GM19324 (cell line): Measurements from ENCODE around the gene EMID1.

Source experiments
- ATAC-seq: cut with Tn5 transposase; IDR thresholded peaks from one replicate; pipeline ENCODE4 v1.9.1; 2021; ENCODE audit warnings: mild to moderate bottlenecking, moderate library complexity; ENCODE audit not compliant: unreplicated experiment, low FRiP score

Gene EMID1

GRCh38 chr22:29272624-29273023 is 66.9 kb downstream of the EMID1 start:
- ATAC-seq: no peak

GRCh38 chr22:29275167-29275566 is 69.5 kb downstream of the EMID1 start:
- no peak for ATAC-seq

- no peak for ATAC-seq
These were observed 70.3 kb downstream of the EMID1 start for GRCh38 chr22:29275819-29276565.

GRCh38 chr22:29277927-29278326 is 72.2 kb downstream of the EMID1 start:
- ATAC-seq: no peak

DNA sequence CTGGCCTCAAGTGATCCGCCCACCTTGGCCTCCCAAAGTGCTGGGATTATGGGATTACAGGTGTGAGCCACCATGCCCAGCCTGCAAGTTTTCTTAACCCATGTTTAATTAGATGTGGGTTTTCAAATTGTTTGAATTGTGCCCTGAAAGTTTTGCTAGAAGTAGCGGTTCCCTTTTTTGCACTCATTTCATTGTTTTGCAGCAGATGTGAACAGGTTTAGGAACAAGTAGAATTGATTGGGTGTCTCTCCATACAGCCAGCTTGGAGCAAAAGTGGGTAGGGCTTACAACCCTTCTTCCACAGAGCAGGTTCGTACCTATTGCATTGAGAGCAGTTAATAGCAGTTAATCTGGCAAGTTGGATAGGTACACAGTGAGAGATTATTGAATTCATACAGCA is 78.5 kb downstream of the EMID1 start:
- no peak for ATAC-seq

GRCh38 chr22:29288837-29289236 is 83.1 kb downstream of the EMID1 start:
- ATAC-seq: no peak

DNA sequence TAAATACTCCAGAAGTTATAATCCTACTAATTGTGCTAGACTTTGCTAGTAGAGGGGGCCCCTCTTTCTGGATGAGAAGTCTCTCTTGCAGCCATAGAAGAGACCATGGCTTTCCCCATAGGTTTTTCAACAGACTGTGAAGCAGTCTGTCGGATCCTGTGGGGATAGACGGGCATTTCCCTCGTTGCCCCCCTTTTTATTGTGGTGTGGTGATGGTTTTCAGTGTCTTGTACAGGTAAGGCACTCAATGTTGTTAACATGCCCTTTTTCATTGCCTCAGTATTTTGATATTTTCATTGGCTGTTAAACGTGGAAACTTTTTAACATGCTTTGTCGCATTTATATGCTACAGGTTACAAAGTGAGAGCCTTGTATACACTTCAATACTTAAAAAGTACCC is 84.4 kb downstream of the EMID1 start:
- ATAC-seq: no peak

DNA sequence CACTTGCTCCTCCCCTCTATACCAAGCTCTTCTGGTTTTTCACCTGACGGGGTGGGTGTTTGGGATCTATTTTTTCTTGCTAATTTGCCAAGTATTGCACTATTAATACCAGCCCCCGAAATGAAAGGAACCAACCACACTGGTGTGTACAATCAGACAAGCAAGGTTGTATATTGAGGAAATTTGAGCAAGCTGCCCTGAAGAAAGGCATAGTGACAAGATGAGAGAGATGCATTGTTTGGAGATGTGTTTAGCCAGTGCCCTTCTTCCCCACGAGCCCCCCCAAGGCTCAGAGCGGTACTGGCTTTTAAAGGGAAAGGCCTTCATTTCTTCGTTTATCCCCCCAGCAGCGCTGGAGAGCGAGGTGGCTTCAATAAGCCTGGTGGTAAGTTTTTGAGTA is 85.5 kb downstream of the EMID1 start:
- no peak for ATAC-seq

DNA sequence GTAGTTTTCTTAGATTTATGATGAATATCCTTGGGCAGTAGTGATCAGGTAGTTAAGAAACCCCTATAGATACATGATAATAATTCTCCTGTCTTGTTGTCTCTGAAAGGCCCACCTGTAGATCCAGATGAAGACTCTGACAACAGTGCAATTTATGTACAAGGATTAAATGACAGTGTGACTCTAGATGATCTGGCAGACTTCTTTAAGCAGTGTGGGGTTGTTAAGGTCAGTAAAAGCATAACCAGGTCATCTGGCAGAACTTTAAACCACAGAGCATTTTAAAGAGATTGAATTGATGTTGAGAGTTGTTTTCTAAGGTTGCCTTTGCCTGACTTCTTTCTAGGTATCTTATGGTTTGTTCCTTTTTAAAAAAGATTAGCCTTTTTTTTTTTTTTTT is 86.7 kb downstream of the EMID1 start:
- no peak for ATAC-seq

DNA sequence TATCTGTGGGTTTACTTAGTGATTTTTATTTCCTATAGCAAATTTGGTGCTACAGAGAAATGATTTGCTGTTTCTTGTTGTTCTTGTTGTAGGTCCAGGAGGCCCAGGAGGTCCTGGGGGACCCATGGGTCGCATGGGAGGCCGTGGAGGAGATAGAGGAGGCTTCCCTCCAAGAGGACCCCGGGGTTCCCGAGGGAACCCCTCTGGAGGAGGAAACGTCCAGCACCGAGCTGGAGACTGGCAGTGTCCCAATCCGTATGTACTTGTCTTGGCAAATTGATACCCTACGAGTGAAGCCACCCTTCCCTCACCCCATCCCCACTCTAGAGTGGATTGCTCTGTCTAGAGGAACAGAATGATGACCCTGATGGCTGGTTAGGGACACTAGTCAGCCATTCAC is 92.9 kb downstream of the EMID1 start:
- no peak for ATAC-seq

- ATAC-seq: no peak
These were observed 93.6 kb downstream of the EMID1 start for GRCh38 chr22:29299136-29299900.

DNA sequence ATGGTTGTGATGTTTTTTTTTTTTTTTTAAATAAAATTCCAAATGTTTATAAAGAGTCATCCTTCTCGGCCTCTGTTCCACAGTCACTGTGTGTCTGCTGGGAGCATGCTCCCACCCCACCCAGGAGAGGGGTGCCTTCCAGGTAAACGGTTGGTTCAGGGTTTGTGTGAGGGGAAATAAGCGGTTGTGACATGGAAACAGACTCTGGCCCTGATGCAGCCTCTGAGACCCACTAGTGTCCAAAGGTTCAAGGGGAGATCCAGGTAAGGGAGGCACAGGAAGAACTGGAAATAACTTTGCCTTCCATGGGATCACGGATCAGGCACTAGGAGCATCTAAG is 94.7 kb downstream of the EMID1 start:
- ATAC-seq: no peak

GRCh38 chr22:29300807-29301601 is 95.3 kb downstream of the EMID1 start:
- ATAC-seq: no peak

DNA sequence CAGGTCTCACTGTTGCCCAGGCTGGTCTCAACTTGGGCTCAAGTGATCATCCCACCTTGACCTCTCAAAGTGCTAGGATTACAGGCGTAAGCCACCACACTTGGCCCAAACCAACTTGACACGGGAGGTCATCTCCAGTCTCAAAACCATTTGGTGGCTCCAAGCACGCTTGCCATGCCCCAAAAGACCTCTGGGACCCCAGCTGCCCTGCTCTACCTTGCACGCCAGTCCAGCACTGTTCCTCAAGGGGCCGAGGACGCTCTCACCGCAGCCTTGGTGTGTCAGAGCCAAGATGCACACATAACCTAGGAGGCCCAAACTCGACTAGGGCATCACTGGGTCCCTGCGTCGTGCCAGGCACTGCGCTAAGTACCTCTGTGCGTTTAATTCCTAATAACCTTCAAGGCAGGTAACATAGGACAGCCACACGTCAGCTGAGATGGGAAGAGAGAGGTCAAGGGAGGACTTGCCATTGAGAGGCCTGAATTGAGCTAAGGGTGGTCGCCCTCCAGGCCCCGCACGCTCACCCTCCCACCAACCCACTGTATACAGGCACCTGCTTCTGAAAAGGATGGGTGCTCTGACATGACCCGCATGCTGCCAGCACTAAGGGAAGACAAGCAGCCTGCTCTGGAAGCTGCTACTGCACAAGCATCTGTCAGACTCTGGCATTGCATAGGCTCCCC is 96.2 kb downstream of the EMID1 start:
- ATAC-seq: no peak

- ATAC-seq: no peak
These were observed 96.6 kb downstream of the EMID1 start for GRCh38 chr22:29302402-29302680.

DNA sequence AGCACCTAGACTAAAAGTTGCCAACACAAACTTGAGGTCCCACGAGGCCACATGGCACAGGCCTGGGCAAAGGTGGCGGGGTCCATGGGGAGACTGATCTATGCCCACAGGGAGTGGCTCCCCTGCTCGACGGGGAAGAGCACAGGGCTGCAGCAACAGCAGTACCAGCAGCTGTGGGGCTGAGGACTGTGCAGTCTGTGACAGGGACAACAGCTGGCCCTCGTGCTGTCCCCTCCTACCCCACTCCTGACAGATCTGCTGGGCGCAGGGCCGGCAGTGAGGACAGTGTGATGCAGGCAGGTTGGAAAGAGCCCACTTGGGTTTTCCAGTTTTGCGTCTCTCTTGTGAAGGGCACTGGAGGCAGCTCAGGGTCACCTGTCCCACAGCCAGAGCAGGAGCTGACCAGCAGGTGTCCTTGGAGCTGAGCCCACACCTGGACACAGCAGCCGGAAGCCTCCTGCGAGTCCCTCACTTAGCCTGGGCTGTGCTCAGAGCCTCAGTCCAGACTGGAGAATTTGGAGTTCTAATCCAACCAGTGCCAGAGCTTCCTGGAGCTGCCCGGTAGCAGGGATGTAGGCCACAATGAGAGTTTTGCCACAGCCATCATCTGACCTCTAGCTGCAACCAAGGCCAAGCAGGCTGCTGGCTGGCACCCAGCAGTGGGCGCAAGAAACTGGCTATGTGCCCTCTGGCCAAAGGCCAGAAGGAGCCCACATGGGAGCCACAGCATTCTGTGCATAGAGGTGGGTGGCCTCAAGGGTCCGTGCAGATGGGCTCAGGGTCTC is 97.2 kb downstream of the EMID1 start:
- no peak for ATAC-seq

DNA sequence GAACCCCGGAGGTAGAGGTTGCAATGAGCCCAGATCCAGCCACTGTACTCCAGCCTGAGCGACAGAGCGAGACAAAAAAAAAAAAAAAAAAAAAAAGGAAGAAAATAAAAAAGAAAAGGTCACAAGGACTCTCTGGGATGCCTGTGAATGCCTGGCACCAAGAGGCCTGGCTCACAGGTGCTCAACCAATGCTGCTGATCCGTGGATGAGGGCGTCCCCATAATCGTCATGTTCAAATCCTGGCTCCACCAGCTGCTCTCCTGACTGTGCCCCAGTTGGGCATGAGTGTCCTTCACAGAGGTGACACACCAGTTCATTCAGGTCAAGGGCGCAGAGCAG is 100.1 kb downstream of the EMID1 start:
- no peak for ATAC-seq

DNA sequence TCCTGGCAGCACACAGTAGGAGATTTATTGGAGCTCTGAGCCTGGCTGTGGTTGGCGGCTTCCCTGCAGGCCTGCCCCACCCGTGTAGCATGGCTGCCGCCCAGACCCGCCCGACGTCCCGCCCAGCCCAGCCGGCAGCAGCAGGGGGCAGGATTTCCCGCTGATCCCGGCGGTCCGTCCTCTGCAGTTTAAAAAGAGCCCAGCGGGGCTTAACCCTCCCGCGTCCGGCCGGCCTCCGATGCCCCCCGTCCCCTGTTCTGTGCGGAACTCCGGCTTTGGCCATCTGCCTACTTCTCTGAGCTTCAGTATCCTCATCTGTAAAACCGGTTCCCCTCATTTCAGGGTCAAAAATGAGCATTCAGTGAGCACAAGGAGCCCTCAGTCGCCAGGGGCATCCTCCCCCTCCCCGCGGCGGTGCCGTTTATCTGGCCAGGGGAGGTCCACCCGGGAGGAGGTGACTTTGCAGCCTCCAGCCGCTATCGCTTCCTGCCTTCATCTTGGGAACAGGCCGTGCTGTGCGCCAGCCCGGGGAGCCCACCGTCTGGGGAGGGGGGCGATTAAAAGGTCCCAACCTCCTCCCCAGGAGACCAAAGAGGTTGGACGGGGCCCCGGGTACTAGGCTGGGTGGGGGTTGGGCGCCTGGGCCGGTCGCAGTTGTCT is 100.6 kb downstream of the EMID1 start, which contains the start of gene GAS2L1:
GAS2L1 (plus strand) TSS at position 476 of the 660 bp plus-strand sequence. CDS start 1,456 bp downstream, outside the sequence.
- no peak for ATAC-seq

DNA sequence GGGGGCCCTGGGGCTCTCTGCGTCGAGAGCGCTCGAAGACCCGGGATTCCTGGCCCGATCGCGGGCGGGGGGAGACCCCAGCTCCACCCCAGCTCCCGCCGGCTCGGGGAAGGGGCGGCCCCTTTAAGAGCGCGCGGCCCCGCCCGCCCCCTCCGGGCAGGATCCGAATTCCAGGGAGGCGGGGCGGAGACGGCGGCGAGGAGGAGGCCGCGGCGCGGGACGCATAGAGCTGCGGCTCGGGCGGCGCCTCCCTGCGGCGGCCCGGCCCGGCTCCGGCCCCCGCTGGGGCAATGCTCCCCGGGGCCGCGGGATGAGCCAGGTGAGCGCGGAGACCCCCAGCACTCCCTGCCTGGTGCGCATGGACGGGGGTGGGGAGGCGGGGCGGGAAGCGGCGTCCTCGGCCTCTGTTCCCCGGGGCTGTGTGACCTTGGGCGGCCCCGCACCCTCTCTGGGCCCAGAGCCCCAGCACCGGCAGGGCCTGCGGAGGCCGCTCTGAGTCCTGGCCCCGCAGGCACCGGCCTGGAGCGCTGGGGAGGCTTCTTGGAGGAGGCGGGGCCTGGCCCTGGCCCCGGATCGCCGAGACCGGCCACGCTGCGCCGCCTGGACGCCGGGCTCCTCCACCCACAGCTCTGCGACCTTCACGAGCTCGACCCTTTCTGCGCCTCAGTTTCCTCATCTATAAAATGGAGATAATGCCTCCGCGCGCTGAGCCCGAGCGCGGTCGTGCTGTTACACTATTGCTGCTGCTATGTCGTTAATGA is 101.3 kb downstream of the EMID1 start:
- ATAC-seq: no peak
